HCT116 (cell line): ENCODE results near the gene NEDD4L. TPM values are rescaled to one million over a fixed set of nuclear protein-coding genes. Genes with fewer than 3 reads are reported as not detected.

ENCODE experiments used
- ATAC-seq: fragments of 200-7000 bp; cut with Tn5 transposase; 2 replicates; pipeline ENCODE4 v1.9.1; 2020; ENCODE audit warnings: mild to moderate bottlenecking, moderate library complexity
- BruUV-seq: library from RNA; stranded (reverse); fragments of 400-500 nt; replicated peaks from 2 replicates; lab custom pipeline; 2021; lab: Mats Ljungman, UMichigan
- CTCF ChIA-PET: fragments of 300-600 bp; sonication (Branson Sonifier 250); formaldehyde crosslinking; loops from one replicate; lab custom pipeline; 2021; ENCODE audit warnings: antibody characterized with exemption; lab: Charles Lee
- POLR2A ChIA-PET: fragments of 300-600, 350-600 bp; sonication (Branson Sonifier 250); formaldehyde crosslinking; loops from one replicate; lab custom pipeline; 2021; ENCODE audit warnings: antibody characterized with exemption; lab: Charles Lee
- RAD21 ChIA-PET, 2 experiments: fragments of 300-600 bp; sonication (Branson Sonifier 250); formaldehyde crosslinking; loops; one replicate each; lab custom pipeline; 2023; ENCODE audit warnings: low total read pairs in 2 of 2; ENCODE audit not compliant: uncharacterized antibody in 2 of 2, unreplicated experiment in 2 of 2, low non-redundant PET in 1 of 2; lab: Charles Lee
- DNase-seq: peaks from one replicate; pipeline ENCODE4 v3.0.0-alpha.2; 2010; ENCODE audit warnings: low read depth, low spot score
- H2AFZ ChIP-seq: fragments of 200-600 bp; shearing (Covaris generic), sonication (generic); 2 replicates; pipeline ENCODE4 v1.6.1; 2017; ENCODE audit warnings: low read depth, mixed run types, mixed read lengths, antibody characterized with exemption, low read length; ENCODE audit not compliant: poor library complexity, severe bottlenecking
- H3K27ac ChIP-seq: 2 replicates; pipeline ENCODE4 v1.5.1; 2012; ENCODE audit warnings: low read depth, low read length
- H3K27me3 ChIP-seq: fragments of 200-600 bp; sonication (generic); 2 replicates; pipeline ENCODE4 v1.6.1; 2016; ENCODE audit warnings: mixed run types, low read length, mixed read lengths; ENCODE audit not compliant: insufficient read depth
- H3K36me3 ChIP-seq, 2 experiments: fragments of 200-500 bp in 1 of 2; fragments of 200-600 bp in 1 of 2; sonication (Bioruptor generic) in 1 of 2; sonication (generic) in 1 of 2; 2 replicates each; pipeline versions ENCODE4 v1.5.1 to v1.6.1; 2014 to 2016; ENCODE audit warnings: low read length in 2 of 2, inconsistent platforms in 1 of 2, mixed read lengths in 1 of 2, mixed run types in 1 of 2; ENCODE audit not compliant: insufficient read depth in 2 of 2, control insufficient read depth in 1 of 2
- H3K4me1 ChIP-seq, 2 experiments: fragments of 200-600 bp in 1 of 2; sonication (generic) in 1 of 2; 2 replicates each; pipeline versions ENCODE4 v1.5.1 to v1.6.1; 2012 to 2017; ENCODE audit warnings: low read length in 2 of 2, inconsistent platforms in 1 of 2, mild to moderate bottlenecking in 1 of 2, mixed read lengths in 1 of 2, mixed run types in 1 of 2, moderate library complexity in 1 of 2; ENCODE audit not compliant: insufficient read depth in 2 of 2, control insufficient read depth in 1 of 2
- H3K4me2 ChIP-seq: fragments of 200-600 bp; sonication (generic); 2 replicates; pipeline ENCODE4 v1.6.1; 2017; ENCODE audit warnings: mixed run types, low read length, mixed read lengths
- H3K4me3 ChIP-seq, 2 experiments: fragments of 200-600 bp in 1 of 2; sonication (generic) in 1 of 2; replicated peaks in 1 of 2; 2 replicates each; pipeline ENCODE4 v1.5.1; 2011 to 2016; ENCODE audit warnings: low read length in 2 of 2, control low read depth in 1 of 2, low read depth in 1 of 2, mild to moderate bottlenecking in 1 of 2, mixed read lengths in 1 of 2, mixed run types in 1 of 2
- H3K79me2 ChIP-seq: fragments of 200-600 bp; sonication (generic); 2 replicates; pipeline ENCODE4 v1.6.1; 2017; ENCODE audit warnings: mild to moderate bottlenecking, mixed run types, low read length, moderate library complexity, mixed read lengths; ENCODE audit not compliant: insufficient read depth
- H3K9ac ChIP-seq: fragments of 200-600 bp; sonication (generic); 2 replicates; pipeline ENCODE4 v1.6.1; 2016; ENCODE audit warnings: low read length, mixed read lengths
- H3K9me2 ChIP-seq: fragments of 200-600 bp; sonication (generic), shearing (Covaris generic); 2 replicates; pipeline ENCODE4 v1.6.1; 2017; ENCODE audit warnings: mixed run types, mild to moderate bottlenecking, moderate library complexity; ENCODE audit not compliant: insufficient read depth
- H3K9me3 ChIP-seq, 2 experiments: fragments of 200-500 bp in 1 of 2; fragments of 200-600 bp in 1 of 2; sonication (Bioruptor generic) in 1 of 2; sonication (generic) in 1 of 2; 2 replicates each; pipeline ENCODE4 v1.6.1; 2014 to 2017; ENCODE audit warnings: low read length in 2 of 2, mixed read lengths in 2 of 2, inconsistent platforms in 1 of 2, low read depth in 1 of 2, mild to moderate bottlenecking in 1 of 2, mixed run types in 1 of 2, moderate library complexity in 1 of 2; ENCODE audit not compliant: control insufficient read depth in 1 of 2, insufficient read depth in 1 of 2
- H4K20me1 ChIP-seq: fragments of 200-600 bp; sonication (generic), shearing (Covaris generic); 2 replicates; pipeline ENCODE4 v1.6.1; 2017; ENCODE audit warnings: mixed run types, mild to moderate bottlenecking, moderate library complexity; ENCODE audit not compliant: insufficient read depth
- ATF3 ChIP-seq: IDR thresholded peaks from 2 replicates; pipeline ENCODE4 v1.6.1; 2012
- CBX3 ChIP-seq: IDR thresholded peaks from 2 replicates; pipeline ENCODE4 v1.6.1; 2012; ENCODE audit warnings: low read depth
- ELF1 ChIP-seq: IDR thresholded peaks from 2 replicates; pipeline ENCODE4 v1.6.1; 2012; ENCODE audit warnings: low read depth, borderline replicate concordance
- EZH2 ChIP-seq: fragments of 200-600 bp; sonication (generic); IDR thresholded peaks from 2 replicates; pipeline ENCODE4 v1.6.1; 2017; ENCODE audit warnings: antibody characterized with exemption, mixed run types
- POLR2AphosphoS5 ChIP-seq: IDR thresholded peaks from 2 replicates; pipeline ENCODE4 v1.6.1; 2011; ENCODE audit warnings: mild to moderate bottlenecking, low read depth, low read length, moderate library complexity
- REST ChIP-seq: IDR thresholded peaks from 2 replicates; pipeline ENCODE4 v1.6.1; 2012; ENCODE audit warnings: low read depth
- SIN3A ChIP-seq: IDR thresholded peaks from 2 replicates; pipeline ENCODE4 v1.6.1; 2012; ENCODE audit warnings: low read depth
- SP1 ChIP-seq: IDR thresholded peaks from 2 replicates; pipeline ENCODE4 v1.6.1; 2012; ENCODE audit warnings: low read depth
- SRF ChIP-seq: IDR thresholded peaks from 2 replicates; pipeline ENCODE4 v1.6.1; 2012; ENCODE audit warnings: low read depth
- YY1 ChIP-seq: IDR thresholded peaks from 2 replicates; pipeline ENCODE4 v1.6.1; 2011; ENCODE audit warnings: low read length, low read depth, moderate library complexity, mild to moderate bottlenecking; ENCODE audit not compliant: insufficient replicate concordance; ENCODE audit errors: extremely low read depth
- ZBTB33 ChIP-seq: IDR thresholded peaks from 2 replicates; pipeline ENCODE4 v1.6.1; 2011; ENCODE audit warnings: mild to moderate bottlenecking, low read length, moderate library complexity; ENCODE audit not compliant: insufficient replicate concordance; ENCODE audit errors: extremely low read depth
- ZFX ChIP-seq: fragments of 450-650 bp; IDR thresholded peaks from 2 replicates; pipeline ENCODE4 v1.6.1; 2017
- ZNF274 ChIP-seq: fragments of 200-500 bp; sonication (Bioruptor generic); IDR thresholded peaks from 2 replicates; pipeline ENCODE4 v1.6.1; 2014; ENCODE audit warnings: mild to moderate bottlenecking, low read depth, low read length, inconsistent platforms
- intact Hi-C: fragments of 100-400 bp; cut with micrococcal nuclease; formaldehyde crosslinking; loops from 2 replicates; pipeline ENCODE4 v1.10.0; 2022
- total RNA-seq: library from RNA; stranded (reverse); gene quantifications from one replicate; pipeline ENCODE4 v1.2.1, GENCODE V29; 2021; ENCODE audit not compliant: unreplicated experiment

NEDD4L gene
- total RNA-seq, 1 experiment from 2014 or later = 41.5 TPM

GRCh38 chr18:58387716-58388115 is 343.7 kb downstream of the NEDD4L start:
- H3K4me2 ChIP-seq = no peak overlapping the region
- no peaks in the 10 kb centered on the region for H3K9me2 ChIP-seq
- no peaks in the 10 kb centered on the region for H3K27me3 ChIP-seq
- no peaks in the 10 kb centered on the region for H4K20me1 ChIP-seq
- no TSS peak for BruUV-seq
- ChIA-PET POLR2A (no interaction called here), CTCF (no interaction called here), RAD21 (no interaction called here)
- H2AFZ ChIP-seq = no peak overlapping the region
- no peaks in the 10 kb centered on the region for H3K79me2 ChIP-seq
- no peak for ATAC-seq
- TF ChIP-seq POLR2AphosphoS5 (no peak), CBX3 (no peak), ATF3 (no peak), ELF1 (no peak), SIN3A (no peak), ZBTB33 (no peak), SRF (no peak)
- TF ChIP-seq, all 23 proteins: peak for 0
- DNase-seq = no peak
- Histone ChIP-seq H3K4me1 (no peaks in the 10 kb centered on the region), H3K4me3 (no peak overlapping the region), H3K9ac (no peak overlapping the region), H3K36me3 (peaks cover 2 to 9% of the 10 kb centered on the region in 2 experiments; a peak in 2 of 4 replicates), H3K9me3 (no peaks in the 10 kb centered on the region), H3K27ac (no peak overlapping the region)
- intact Hi-C loops = no loop called here

GRCh38 chr18:58388736-58389135 is 344.7 kb downstream of the NEDD4L start:
- ATAC-seq (no peak), DNase-seq (no peak)
- CTCF ChIA-PET = no interaction called here
- H3K9me3 ChIP-seq = no peaks in the 10 kb centered on the region
- H3K36me3 ChIP-seq = peaks cover 0 to 5% of the 10 kb centered on the region in 2 experiments; a peak in 2 of 4 replicates
- no peaks in the 10 kb centered on the region for H4K20me1 ChIP-seq
- H3K9ac ChIP-seq = no peak overlapping the region
- no peaks in the 10 kb centered on the region for H3K9me2 ChIP-seq
- BruUV-seq = no TSS peak
- POLR2A ChIA-PET = no interaction called here
- no peak overlapping the region for H2AFZ ChIP-seq
- no peaks in the 10 kb centered on the region for H3K27me3 ChIP-seq
- no peak overlapping the region for H3K27ac ChIP-seq
- H3K4me3 ChIP-seq = no peak overlapping the region
- RAD21 ChIA-PET = no interaction called here
- no peaks in the 10 kb centered on the region for H3K4me1 ChIP-seq
- intact Hi-C loops = no loop called here
- H3K79me2 ChIP-seq = no peaks in the 10 kb centered on the region
- no peak overlapping the region for H3K4me2 ChIP-seq
- TF ChIP-seq ZNF274 = no peak
- TF ChIP-seq ELF1 = no peak
- no peak for TF ChIP-seq SP1
- TF ChIP-seq YY1 = no peak
- TF ChIP-seq EZH2 = no peak
- no peak for TF ChIP-seq ZFX
- TF ChIP-seq REST = no peak
